GM15510 (cell line): ENCODE measurements around the gene SUGCT.

Source experiments
- POLR2A ChIP-seq: IDR thresholded peaks from 3 replicates; pipeline ENCODE4 v1.6.1; 2011; ENCODE audit warnings: borderline replicate concordance; ENCODE audit not compliant: insufficient read length; ENCODE audit errors: extremely low read depth

SUGCT gene

DNA sequence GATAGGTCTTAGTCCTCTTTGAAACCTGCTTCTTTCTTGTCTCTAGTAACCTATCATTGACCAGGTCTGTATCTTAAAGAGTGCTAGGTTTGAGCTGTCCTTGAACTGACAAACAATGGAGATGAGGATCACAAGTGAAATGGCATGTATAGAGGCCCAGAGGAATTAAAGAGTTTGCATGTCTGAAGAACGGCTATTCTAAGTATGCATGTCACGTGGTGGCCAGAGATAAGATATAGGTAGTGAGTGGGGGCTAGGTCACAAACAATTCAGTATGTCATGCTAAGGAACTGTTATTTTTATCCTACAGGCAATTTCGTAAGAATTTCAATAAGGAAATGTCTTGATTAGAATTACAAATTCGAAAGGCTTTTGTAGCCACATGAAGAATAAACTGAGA, 95.3 kb downstream of the SUGCT start:
- TF ChIP-seq POLR2A = no peak

- TF ChIP-seq POLR2A = no peak
Measured at GRCh38 chr7:40231796-40232195, 97.0 kb downstream of the SUGCT start.

DNA sequence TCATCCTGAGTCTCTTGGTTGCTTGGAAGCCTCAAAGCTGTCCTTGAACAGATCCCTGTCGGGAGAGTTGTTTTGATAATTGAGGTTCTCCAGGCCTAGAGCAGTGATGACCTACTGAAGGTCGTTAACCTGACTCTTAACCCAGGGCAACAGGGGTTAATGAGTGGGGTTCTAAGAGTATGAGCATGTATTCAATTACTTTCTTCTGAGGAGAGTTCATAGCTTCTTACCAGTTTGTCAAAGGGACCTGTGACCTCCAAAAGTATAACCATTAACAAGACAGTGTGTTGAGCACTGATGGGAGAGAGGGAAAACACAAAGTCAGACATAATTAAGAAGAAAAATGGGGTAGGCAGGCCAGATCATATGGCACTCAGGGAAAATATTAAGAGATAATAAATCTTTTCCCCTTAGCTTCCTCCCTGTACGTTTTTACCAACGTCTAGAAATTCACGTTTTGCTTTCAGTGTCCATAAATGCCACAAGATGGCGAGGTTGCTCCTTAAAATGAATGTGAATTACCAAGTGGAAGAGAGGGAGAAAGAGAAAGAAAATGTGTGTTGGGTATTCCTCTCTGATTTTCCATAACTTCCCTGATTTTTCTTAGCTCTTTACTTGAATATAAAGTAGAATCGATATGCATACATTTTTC, 97.6 kb downstream of the SUGCT start:
- TF ChIP-seq POLR2A = no peak

- no peak for TF ChIP-seq POLR2A
Measured at GRCh38 chr7:40234046-40234445, 99.2 kb downstream of the SUGCT start.

GRCh38 chr7:40234666-40235065, 99.9 kb downstream of the SUGCT start:
- no peak for TF ChIP-seq POLR2A

- no peak for TF ChIP-seq POLR2A
Measured at GRCh38 chr7:40237731-40238130, 102.9 kb downstream of the SUGCT start.

- TF ChIP-seq POLR2A = no peak
Measured at GRCh38 chr7:40239755-40240303, 105.0 kb downstream of the SUGCT start.

DNA sequence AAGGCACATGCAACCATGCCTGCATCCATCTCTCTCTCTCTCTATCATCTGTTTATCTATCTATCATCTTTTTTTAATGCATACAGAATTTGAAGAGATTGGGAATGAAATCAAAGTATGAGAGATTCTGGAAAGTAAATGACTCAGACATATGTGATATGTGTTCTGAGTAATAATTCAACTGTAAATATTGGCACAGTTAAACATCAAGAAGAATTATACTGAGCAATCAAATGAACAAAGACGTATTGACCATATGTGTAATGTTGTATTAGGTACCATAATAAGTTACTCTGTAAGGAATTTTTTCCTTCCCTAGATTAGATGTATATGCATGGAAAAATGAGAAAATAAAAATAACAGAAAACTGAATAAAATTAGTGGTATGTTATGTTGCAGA, 108.3 kb downstream of the SUGCT start:
- TF ChIP-seq POLR2A = no peak

DNA sequence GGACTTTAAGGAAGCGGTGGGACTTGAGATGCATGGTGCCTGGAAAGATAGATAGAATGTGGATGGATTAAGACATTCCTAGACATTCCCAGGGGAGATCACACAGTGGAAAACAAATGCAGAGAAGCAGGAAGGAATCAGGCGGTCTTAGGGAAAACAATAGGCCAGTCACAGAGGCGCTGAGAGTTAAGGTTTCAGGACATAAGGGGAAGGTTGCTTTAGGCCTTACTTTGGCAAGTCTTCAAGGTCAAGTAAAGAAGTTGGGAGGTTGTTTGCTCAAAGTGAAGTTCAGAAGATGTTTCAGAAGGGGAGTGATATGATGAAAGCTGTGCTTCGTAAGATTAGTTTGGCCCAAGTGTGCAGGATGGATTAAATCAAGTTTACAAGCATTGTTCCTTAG, 109.4 kb downstream of the SUGCT start:
- TF ChIP-seq POLR2A = no peak

- no peak for TF ChIP-seq POLR2A
Measured at GRCh38 chr7:40248681-40249080, 113.9 kb downstream of the SUGCT start.

GRCh38 chr7:40263752-40264390, 129.1 kb downstream of the SUGCT start:
- no peak for TF ChIP-seq POLR2A

GRCh38 chr7:40267583-40267982, 132.8 kb downstream of the SUGCT start:
- no peak for TF ChIP-seq POLR2A

DNA sequence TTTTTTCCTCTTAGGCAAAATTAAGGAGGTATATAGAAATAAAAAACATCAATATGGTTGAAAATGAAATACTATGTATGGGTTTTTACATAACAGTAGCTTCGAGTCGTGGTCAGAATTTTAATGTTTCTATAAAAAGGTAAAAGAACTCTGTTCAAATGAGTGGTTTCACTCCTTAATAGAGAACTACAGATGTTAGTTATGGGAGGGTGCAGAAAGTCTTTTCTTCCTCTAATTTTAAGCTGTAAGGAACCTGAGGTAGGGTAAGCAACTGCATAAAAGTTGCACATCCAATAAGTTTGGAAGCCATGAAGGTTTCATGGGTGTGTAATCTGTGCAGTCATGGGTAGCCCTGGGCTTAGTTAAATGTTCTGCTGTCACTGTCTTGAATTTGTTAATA, 141.3 kb downstream of the SUGCT start:
- TF ChIP-seq POLR2A = no peak

- no peak for TF ChIP-seq POLR2A
Measured at GRCh38 chr7:40279991-40280390, 145.2 kb downstream of the SUGCT start.

DNA sequence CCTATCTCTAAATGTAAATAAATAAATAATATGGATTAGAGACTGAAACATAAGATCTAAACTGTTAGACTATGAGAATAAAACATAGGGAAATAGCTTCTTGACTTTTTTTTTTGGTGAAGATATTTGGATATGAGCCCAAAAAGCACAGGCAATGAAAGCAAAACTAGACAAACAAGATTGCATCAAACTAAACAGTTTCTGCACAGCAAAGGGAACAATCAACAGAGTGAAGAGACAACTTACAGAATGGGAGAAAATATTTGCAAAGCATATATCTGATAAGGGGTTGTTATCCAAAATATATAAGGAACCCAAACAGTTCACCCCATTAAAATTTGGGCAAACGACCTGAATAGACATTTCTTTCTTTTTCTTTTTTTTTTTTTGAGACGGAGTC, 148.1 kb downstream of the SUGCT start:
- no peak for TF ChIP-seq POLR2A

- TF ChIP-seq POLR2A = no peak
Measured at GRCh38 chr7:40283391-40283790, 148.6 kb downstream of the SUGCT start.
